Urinary bladder (tissue), 4 donors: ENCODE data around the gene PRPF38A. TPM values are rescaled to one million over a fixed set of nuclear protein-coding genes. Genes with fewer than 3 reads are reported as not detected.

Experiments used
- DNase-seq: peaks from one replicate; pipeline ENCODE4 v3.0.0-alpha.2; 2015; ENCODE audit errors: extremely low spot score
- H3K27ac ChIP-seq: one replicate; pipeline ENCODE4 v1.5.1; 2013; ENCODE audit warnings: low read depth, mild to moderate bottlenecking, moderate library complexity
- H3K36me3 ChIP-seq: one replicate; pipeline ENCODE4 v1.6.1; 2013; ENCODE audit warnings: mild to moderate bottlenecking, moderate library complexity; ENCODE audit not compliant: insufficient read depth
- H3K4me1 ChIP-seq: one replicate; pipeline ENCODE4 v1.6.1; 2013; ENCODE audit warnings: mild to moderate bottlenecking, moderate library complexity; ENCODE audit not compliant: insufficient read depth
- H3K4me3 ChIP-seq: one replicate; pipeline ENCODE4 v1.5.1; 2013; ENCODE audit warnings: low read depth, low read length
- WGBS: extraction: QIAGEN DNeasy Blood & Tissue Kit; methylation state at CpG from one replicate; pipeline ENCODE4 v1.1.7; 2013; 5-methylcytosine and 5-hydroxymethylcytosine counted together
- polyA plus RNA-seq: library from polyadenylated mRNA; stranded (reverse); fragments of 200-250 nt; gene quantifications from one replicate; pipeline ENCODE4 v1.2.3, GENCODE V29; 2013
- total RNA-seq: library from RNA; depleted of rRNA; stranded (reverse); fragments of >200 nt; gene quantifications from one replicate; pipeline ENCODE4 v1.2.3, GENCODE V29; 2014
- donor health status: healthy with polysubstance abuse.
- donor health status: healthy.

PRPF38A gene
- total and polyA plus RNA-seq, 2 donors: 21.8 to 22.4 TPM

GRCh38 chr1:52454779-52455178 lies 50.4 kb downstream of the PRPF38A start:
- H3K4me1 ChIP-seq: no peaks in the 10 kb centered on the region
- DNase-seq: no peak
- H3K27ac ChIP-seq: no peak overlapping the region
- peaks cover 4% of the 10 kb centered on the region for H3K36me3 ChIP-seq
- 95% methylated on average over 2 of the region's 2 CpGs for WGBS
- no peak overlapping the region for H3K4me3 ChIP-seq

DNA sequence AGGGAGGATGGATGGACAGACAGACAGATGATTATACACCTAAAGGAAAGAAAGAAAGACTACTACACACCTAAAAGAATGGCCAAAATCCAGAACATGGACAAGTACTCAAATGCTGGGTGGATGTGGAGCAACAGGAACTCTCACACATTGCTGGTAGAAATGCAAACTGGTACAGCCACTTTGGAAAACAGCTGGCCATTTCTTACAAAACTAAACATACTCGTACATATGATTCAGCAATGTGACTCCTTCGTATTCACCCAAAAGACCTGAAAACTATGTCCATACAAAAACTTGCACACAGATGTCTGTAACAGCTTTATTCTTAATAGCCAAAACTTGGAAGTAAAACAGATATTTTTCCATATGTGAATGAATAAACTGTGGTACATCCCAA lies 51.3 kb downstream of the PRPF38A start:
- Histone ChIP-seq H3K27ac (no peak overlapping the region), H3K4me3 (no peak overlapping the region), H3K36me3 (peaks cover 4% of the 10 kb centered on the region), H3K4me1 (no peaks in the 10 kb centered on the region)
- 96% methylated on average over 2 of the region's 2 CpGs for WGBS
- no peak for DNase-seq

- no peak for DNase-seq
- 100% methylated on average over 1 of the region's 1 CpG for WGBS
- Histone ChIP-seq H3K4me3 (no peak overlapping the region), H3K36me3 (peaks cover 6% of the 10 kb centered on the region), H3K27ac (no peak overlapping the region), H3K4me1 (no peaks in the 10 kb centered on the region)
Measured at GRCh38 chr1:52460694-52461093, 56.3 kb downstream of the PRPF38A start.

DNA sequence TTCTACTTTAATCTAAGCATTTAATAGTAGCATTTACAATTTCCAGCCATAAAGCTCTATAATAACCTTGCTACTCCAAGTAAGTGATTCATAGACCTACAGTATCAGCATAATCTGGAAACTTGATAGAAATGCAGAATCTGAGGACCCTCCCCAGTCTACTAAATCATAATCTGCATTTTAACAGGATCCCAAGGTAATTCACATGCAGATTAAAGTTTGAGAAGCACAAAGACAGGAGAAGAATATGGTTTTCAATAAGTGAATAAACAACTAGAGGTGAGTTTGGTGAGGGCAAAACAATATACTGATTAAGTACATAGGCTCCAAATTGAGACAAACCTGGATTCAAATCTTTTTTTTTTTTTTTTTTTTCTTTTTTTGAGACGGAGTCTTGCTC lies 57.4 kb downstream of the PRPF38A start:
- H3K27ac ChIP-seq: no peak overlapping the region
- no peak for DNase-seq
- no peak overlapping the region for H3K4me3 ChIP-seq
- 77% methylated on average over 1 of the region's 1 CpG for WGBS
- peaks cover 6% of the 10 kb centered on the region for H3K36me3 ChIP-seq
- no peaks in the 10 kb centered on the region for H3K4me1 ChIP-seq

GRCh38 chr1:52463891-52464290 lies 59.5 kb downstream of the PRPF38A start:
- no peak for DNase-seq
- Histone ChIP-seq H3K36me3 (peaks cover 3% of the 10 kb centered on the region), H3K4me3 (no peak overlapping the region), H3K27ac (no peak overlapping the region), H3K4me1 (no peaks in the 10 kb centered on the region)
- WGBS: 97% methylated on average over 5 of the region's 5 CpGs

DNA sequence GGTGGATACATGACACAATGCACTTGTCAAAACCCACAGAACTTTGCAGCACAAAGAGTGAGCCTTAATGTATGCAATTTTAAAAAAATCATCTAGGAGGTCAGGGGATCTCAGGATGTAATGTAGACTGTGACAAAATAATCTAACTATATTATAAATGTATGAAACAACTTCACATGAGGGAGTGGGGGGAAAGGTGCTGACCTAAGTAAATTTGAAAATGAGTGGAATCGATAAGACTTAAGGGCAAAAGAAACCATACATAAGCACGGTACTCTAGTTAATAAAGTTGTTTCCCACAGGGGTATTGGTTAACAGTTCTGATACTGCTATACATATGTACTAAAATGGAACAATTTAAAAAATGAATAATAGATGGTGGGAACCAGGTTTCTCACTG lies 64.7 kb downstream of the PRPF38A start:
- no peak for DNase-seq
- Histone ChIP-seq H3K36me3 (peaks cover 3% of the 10 kb centered on the region), H3K4me1 (no peaks in the 10 kb centered on the region), H3K27ac (no peak overlapping the region), H3K4me3 (no peak overlapping the region)
- WGBS: 98% methylated on average over 2 of the region's 2 CpGs

Other genes starting within 250 kb of the PRPF38A start
- 8.8 TPM for gene CC2D1B, start 38.4 kb upstream of the PRPF38A start, total RNA-seq
- gene CC2D1B, start 38.4 kb upstream of the PRPF38A start, polyA plus RNA-seq: 16.3 TPM
- 2.7 TPM for gene ORC1, start 179 bp upstream of the PRPF38A start, total RNA-seq
- 0.48 TPM for gene ORC1, start 179 bp upstream of the PRPF38A start, polyA plus RNA-seq
- gene TUT4, start 148.5 kb downstream of the PRPF38A start, total RNA-seq: 145 TPM
- 27.0 TPM for gene TUT4, start 148.5 kb downstream of the PRPF38A start, polyA plus RNA-seq
- 55.4 TPM for gene GPX7, start 197.8 kb downstream of the PRPF38A start, total RNA-seq
- gene GPX7, start 197.8 kb downstream of the PRPF38A start, polyA plus RNA-seq: 19.5 TPM
- not detected for gene SHISAL2A, start 228.6 kb downstream of the PRPF38A start, total RNA-seq
- 0.20 TPM for gene SHISAL2A, start 228.6 kb downstream of the PRPF38A start, polyA plus RNA-seq